Measurements from ENCODE around the gene RAB3B.

RAB3B gene

DNA sequence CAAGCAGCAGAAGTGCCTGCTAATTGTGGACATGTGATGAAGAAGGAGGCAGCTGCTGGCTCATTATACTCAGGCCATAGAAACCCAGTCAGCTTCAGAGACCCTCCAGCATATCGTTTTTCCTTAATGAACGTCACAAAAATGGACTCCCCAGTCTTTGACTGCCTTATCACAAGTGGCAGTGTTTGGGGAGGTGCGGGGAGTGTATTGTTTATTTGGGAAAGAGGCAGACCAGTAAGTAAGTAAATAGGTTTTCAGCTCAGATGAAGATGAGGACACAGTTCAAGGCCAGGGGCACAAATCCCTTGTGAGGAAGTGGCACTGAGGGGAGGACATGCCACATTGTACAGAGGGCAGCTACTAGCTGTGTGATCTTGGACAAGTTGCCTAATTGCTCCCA is 68.5 kb downstream of the RAB3B start:
- Histone ChIP-seq H3K36me3 (replicated peaks; ENCODE audit: low read depth, low read length) (no peaks in the 10 kb centered on the region), H3K9me3 (ENCODE audit: insufficient read depth, low read length) (no peaks in the 10 kb centered on the region), H4K20me1 (ENCODE audit: insufficient read depth, low read length) (no peaks in the 10 kb centered on the region), H3K79me2 (ENCODE audit: low read length) (no peaks in the 10 kb centered on the region), H2AFZ (ENCODE audit: low read depth, low read length) (no peak overlapping the region), H3K27me3 (ENCODE audit: low read depth, low read length) (peaks cover 15% of the 10 kb centered on the region; the same call in 1 of the 2 replicates), H3K4me2 (ENCODE audit: low read length) (no peak overlapping the region), H3K9ac (ENCODE audit: low read length) (no peak overlapping the region), H3K4me1 (ENCODE audit: low read length) (no peaks in the 10 kb centered on the region), H3K27ac (ENCODE audit: low read length) (no peak overlapping the region), H3K4me3 (ENCODE audit: low read length) (no peak overlapping the region)
- TF ChIP-seq, protein P1, sequence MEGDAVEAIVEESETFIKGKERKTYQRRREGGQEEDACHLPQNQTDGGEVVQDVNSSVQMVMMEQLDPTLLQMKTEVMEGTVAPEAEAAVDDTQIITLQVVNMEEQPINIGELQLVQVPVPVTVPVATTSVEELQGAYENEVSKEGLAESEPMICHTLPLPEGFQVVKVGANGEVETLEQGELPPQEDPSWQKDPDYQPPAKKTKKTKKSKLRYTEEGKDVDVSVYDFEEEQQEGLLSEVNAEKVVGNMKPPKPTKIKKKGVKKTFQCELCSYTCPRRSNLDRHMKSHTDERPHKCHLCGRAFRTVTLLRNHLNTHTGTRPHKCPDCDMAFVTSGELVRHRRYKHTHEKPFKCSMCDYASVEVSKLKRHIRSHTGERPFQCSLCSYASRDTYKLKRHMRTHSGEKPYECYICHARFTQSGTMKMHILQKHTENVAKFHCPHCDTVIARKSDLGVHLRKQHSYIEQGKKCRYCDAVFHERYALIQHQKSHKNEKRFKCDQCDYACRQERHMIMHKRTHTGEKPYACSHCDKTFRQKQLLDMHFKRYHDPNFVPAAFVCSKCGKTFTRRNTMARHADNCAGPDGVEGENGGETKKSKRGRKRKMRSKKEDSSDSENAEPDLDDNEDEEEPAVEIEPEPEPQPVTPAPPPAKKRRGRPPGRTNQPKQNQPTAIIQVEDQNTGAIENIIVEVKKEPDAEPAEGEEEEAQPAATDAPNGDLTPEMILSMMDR (IDR thresholded peaks at IDR 0.05; ENCODE audit: low read depth, low read length) = no peak
- no peak for TF ChIP-seq EZH2phosphoT487 (IDR thresholded peaks at IDR 0.05; ENCODE audit: low read depth)

DNA sequence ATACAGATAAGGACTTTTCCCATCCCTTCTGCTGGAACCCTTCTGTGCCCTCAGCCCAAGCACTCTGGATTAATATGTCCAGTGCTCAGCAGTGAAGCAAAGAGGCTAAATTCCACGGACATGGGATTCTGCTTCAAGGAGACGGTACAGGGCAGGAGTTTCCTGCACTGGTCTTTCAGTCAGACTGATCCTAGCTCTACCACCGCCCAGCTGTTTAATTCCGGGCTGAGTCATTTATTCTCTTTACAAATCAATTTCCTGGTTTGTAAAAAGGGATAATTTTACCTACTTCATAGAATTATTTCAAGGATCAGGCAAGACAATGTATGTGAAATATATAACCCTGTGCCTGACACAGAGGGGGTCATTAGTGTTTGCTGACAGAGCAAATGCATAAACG is 70.4 kb downstream of the RAB3B start:
- Histone ChIP-seq H3K27ac (ENCODE audit: low read length) (no peak overlapping the region), H3K27me3 (ENCODE audit: low read depth, low read length) (peaks cover 23% of the 10 kb centered on the region; the same call in 1 of the 2 replicates), H3K4me3 (ENCODE audit: low read length) (no peak overlapping the region), H3K4me2 (ENCODE audit: low read length) (no peak overlapping the region), H2AFZ (ENCODE audit: low read depth, low read length) (no peak overlapping the region), H3K79me2 (ENCODE audit: low read length) (no peaks in the 10 kb centered on the region), H4K20me1 (ENCODE audit: insufficient read depth, low read length) (no peaks in the 10 kb centered on the region), H3K4me1 (ENCODE audit: low read length) (no peaks in the 10 kb centered on the region), H3K9me3 (ENCODE audit: insufficient read depth, low read length) (no peaks in the 10 kb centered on the region), H3K36me3 (replicated peaks; ENCODE audit: low read depth, low read length) (no peaks in the 10 kb centered on the region), H3K9ac (ENCODE audit: low read length) (no peak overlapping the region)
- TF ChIP-seq EZH2phosphoT487 (IDR thresholded peaks at IDR 0.05; ENCODE audit: low read depth) = no peak
- TF ChIP-seq, protein P1 (IDR thresholded peaks at IDR 0.05; ENCODE audit: low read depth, low read length) = no peak

DNA sequence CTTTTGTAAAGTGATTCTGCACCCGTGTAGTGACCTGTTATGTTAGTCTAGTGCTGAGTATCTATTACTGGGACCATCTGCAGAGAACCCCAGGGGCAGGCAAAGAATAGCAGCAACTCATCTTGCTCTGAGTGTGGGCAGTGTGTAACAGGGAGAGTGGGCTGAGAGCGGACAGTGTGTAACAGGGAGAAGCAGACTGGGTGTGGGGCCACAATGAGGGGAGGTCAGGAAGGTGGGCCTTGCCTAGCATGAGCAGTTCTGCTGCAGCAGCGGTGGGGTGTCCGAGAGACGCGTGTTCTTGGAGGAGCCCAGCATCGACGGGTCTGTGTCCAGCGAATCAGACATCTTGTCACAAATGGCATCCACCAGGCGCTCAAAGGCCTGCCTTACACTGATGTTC is 70.8 kb downstream of the RAB3B start:
- H4K20me1 ChIP-seq (ENCODE audit: insufficient read depth, low read length) = no peaks in the 10 kb centered on the region
- no peak overlapping the region for H3K4me2 ChIP-seq (ENCODE audit: low read length)
- H3K36me3 ChIP-seq (replicated peaks; ENCODE audit: low read depth, low read length) = no peaks in the 10 kb centered on the region
- H3K4me1 ChIP-seq (ENCODE audit: low read length) = no peaks in the 10 kb centered on the region
- no peak overlapping the region for H3K4me3 ChIP-seq (ENCODE audit: low read length)
- H3K27ac ChIP-seq (ENCODE audit: low read length) = no peak overlapping the region
- no peak overlapping the region for H2AFZ ChIP-seq (ENCODE audit: low read depth, low read length)
- H3K9me3 ChIP-seq (ENCODE audit: insufficient read depth, low read length) = no peaks in the 10 kb centered on the region
- no peaks in the 10 kb centered on the region for H3K79me2 ChIP-seq (ENCODE audit: low read length)
- H3K27me3 ChIP-seq (ENCODE audit: low read depth, low read length) = peaks cover 19% of the 10 kb centered on the region; the same call in 1 of the 2 replicates
- no peak overlapping the region for H3K9ac ChIP-seq (ENCODE audit: low read length)
- TF ChIP-seq EZH2phosphoT487 (IDR thresholded peaks at IDR 0.05; ENCODE audit: low read depth) = no peak
- TF ChIP-seq, protein P1 (IDR thresholded peaks at IDR 0.05; ENCODE audit: low read depth, low read length) = no peak

DNA sequence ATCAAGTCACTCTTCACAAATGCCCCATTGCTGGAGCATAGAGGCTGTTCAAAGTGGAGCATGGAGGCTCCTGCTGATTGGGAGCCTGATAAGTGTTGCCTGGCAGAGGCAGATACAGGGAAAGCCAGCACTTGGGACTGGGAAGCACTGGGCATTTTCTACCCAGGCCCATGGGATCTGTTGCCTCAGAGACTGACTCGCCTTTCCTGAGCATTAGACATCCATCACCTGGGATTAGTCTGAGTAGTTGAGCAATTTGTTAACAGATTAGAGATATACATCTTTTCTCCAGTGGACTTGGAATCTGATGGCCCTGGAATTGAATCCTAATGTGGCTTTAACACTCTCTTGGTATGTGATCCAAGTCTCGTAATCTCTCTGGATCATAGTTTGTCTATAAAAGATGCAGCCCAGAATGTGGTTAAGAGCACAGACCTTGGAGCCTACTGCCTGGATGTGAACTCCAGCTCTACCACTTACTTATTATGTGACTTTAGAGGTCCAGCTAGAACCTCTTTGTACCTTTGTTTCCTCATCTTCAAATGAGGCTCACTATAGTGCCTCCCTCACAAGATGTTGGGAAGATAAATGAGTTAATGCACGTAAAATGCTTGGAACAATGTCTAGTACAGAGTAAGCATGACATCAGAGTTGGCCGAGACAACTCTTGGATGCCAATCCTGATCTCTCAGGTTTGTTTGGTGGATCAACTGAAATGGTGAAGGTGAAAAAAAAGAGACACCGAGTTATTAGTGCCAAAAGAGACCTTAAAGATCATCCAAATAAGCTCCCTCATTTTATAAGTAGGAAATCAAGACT is 73.7 kb downstream of the RAB3B start:
- Histone ChIP-seq H3K36me3 (replicated peaks; ENCODE audit: low read depth, low read length) (no peaks in the 10 kb centered on the region), H3K27ac (ENCODE audit: low read length) (no peak overlapping the region), H3K9ac (ENCODE audit: low read length) (no peak overlapping the region), H2AFZ (ENCODE audit: low read depth, low read length) (no peak overlapping the region), H4K20me1 (ENCODE audit: insufficient read depth, low read length) (no peaks in the 10 kb centered on the region), H3K4me3 (ENCODE audit: low read length) (no peak overlapping the region), H3K27me3 (ENCODE audit: low read depth, low read length) (peaks cover 19% of the 10 kb centered on the region; the same call in 1 of the 2 replicates), H3K4me2 (ENCODE audit: low read length) (no peak overlapping the region), H3K79me2 (ENCODE audit: low read length) (no peaks in the 10 kb centered on the region), H3K4me1 (ENCODE audit: low read length) (no peaks in the 10 kb centered on the region), H3K9me3 (ENCODE audit: insufficient read depth, low read length) (no peaks in the 10 kb centered on the region)
- TF ChIP-seq, protein P1 (IDR thresholded peaks at IDR 0.05; ENCODE audit: low read depth, low read length) = no peak
- TF ChIP-seq EZH2phosphoT487 (IDR thresholded peaks at IDR 0.05; ENCODE audit: low read depth) = no peak

All from OCI-LY3 (cell line).